Frontal cortex (tissue), 4 donors: ENCODE measurements around the gene DIAPH3. TPM values are rescaled to one million over a fixed set of nuclear protein-coding genes. Genes with fewer than 3 reads are reported as not detected.

Experiments
- DNase-seq, 2 donors: peaks; one replicate each; pipeline ENCODE4 v3.0.0; 2012; ENCODE audit warnings: low spot score in 2 of 2
- FAIRE-seq: peaks from 2 replicates; lab custom pipeline; 2012; peaks lifted over from hg19 to GRCh38; lab: Jason Lieb, UNC
- total RNA-seq: library from RNA; depleted of rRNA; stranded (reverse); fragments of >200 nt; gene quantifications from one replicate; pipeline ENCODE4 v1.2.3, GENCODE V29; 2014
- donor health status: control.
- donor health status: control.
- donor health status: control.

The DIAPH3 gene
- total RNA-seq, 1 donor from 2014 or later, result 5.3 TPM

- DNase-seq (no peak), FAIRE-seq (no peak)
Observed at GRCh38 chr13:59893266-59893665, 270.5 kb downstream of the DIAPH3 start.

GRCh38 chr13:59891053-59891452, 272.7 kb downstream of the DIAPH3 start:
- no peak for FAIRE-seq
- no peak for DNase-seq

- DNase-seq (no peak), FAIRE-seq (no peak)
Observed at GRCh38 chr13:59890054-59890453, 273.7 kb downstream of the DIAPH3 start.

GRCh38 chr13:59888408-59888807, 275.3 kb downstream of the DIAPH3 start:
- no peak for FAIRE-seq
- no peak for DNase-seq

GRCh38 chr13:59885076-59885475, 278.7 kb downstream of the DIAPH3 start:
- no peak for FAIRE-seq
- DNase-seq, result no peak

GRCh38 chr13:59883885-59884284, 279.8 kb downstream of the DIAPH3 start:
- FAIRE-seq (no peak), DNase-seq (no peak)

- FAIRE-seq, result no peak
- DNase-seq, result no peak
Observed at GRCh38 chr13:59880468-59880867, 283.3 kb downstream of the DIAPH3 start.

- no peak for DNase-seq
- FAIRE-seq, result no peak
Observed at GRCh38 chr13:59879281-59879680, 284.4 kb downstream of the DIAPH3 start.

- FAIRE-seq (no peak), DNase-seq (no peak)
Observed at GRCh38 chr13:59877933-59878332, 285.8 kb downstream of the DIAPH3 start.

- no peak for DNase-seq
- FAIRE-seq, result no peak
Observed at GRCh38 chr13:59874973-59875372, 288.8 kb downstream of the DIAPH3 start.

- no peak for DNase-seq
- FAIRE-seq, result no peak
Observed at GRCh38 chr13:59873856-59874255, 289.9 kb downstream of the DIAPH3 start.

- no peak for FAIRE-seq
- no peak for DNase-seq
Observed at GRCh38 chr13:59873309-59873708, 290.4 kb downstream of the DIAPH3 start.

GRCh38 chr13:59867867-59868266, 295.9 kb downstream of the DIAPH3 start:
- DNase-seq (no peak), FAIRE-seq (no peak)

- FAIRE-seq (no peak), DNase-seq (no peak)
Observed at GRCh38 chr13:59865398-59865797, 298.3 kb downstream of the DIAPH3 start.

- no peak for FAIRE-seq
- no peak for DNase-seq
Observed at GRCh38 chr13:59863621-59864020, 300.1 kb downstream of the DIAPH3 start.

- FAIRE-seq (no peak), DNase-seq (no peak)
Observed at GRCh38 chr13:59861676-59862075, 302.1 kb downstream of the DIAPH3 start.

GRCh38 chr13:59856281-59856810, 307.4 kb downstream of the DIAPH3 start:
- DNase-seq, result no peak
- FAIRE-seq, result no peak

- no peak for DNase-seq
- FAIRE-seq, result no peak
Observed at GRCh38 chr13:59846845-59847620, 316.7 kb downstream of the DIAPH3 start.

- FAIRE-seq (no peak), DNase-seq (no peak)
Observed at GRCh38 chr13:59843040-59843439, 320.7 kb downstream of the DIAPH3 start.

GRCh38 chr13:59842507-59842906, 321.2 kb downstream of the DIAPH3 start:
- FAIRE-seq, result no peak

GRCh38 chr13:59839186-59839585, 324.5 kb downstream of the DIAPH3 start:
- FAIRE-seq, result peak; percentile 15
- DNase-seq, result no peak

More at GRCh38 chr13:59842507-59842906, 321.2 kb downstream of the DIAPH3 start:
- no peak for DNase-seq

GRCh38 chr13:59837101-59837500, 326.6 kb downstream of the DIAPH3 start:
- FAIRE-seq, result no peak
- DNase-seq, result no peak
